Smooth muscle cell (in vitro differentiated cells): Measurements from ENCODE around the gene WDTC1. TPM values are rescaled to one million over a fixed set of nuclear protein-coding genes. Genes with fewer than 3 reads are reported as not detected.

Source experiments
- DNase-seq: peaks from one replicate; lab custom pipeline; 2025; ENCODE audit not compliant: unreplicated experiment; lab: John Stamatoyannopoulos, UW
- H2AFZ ChIP-seq: fragments of 200-600 bp; sonication (generic); 2 replicates; pipeline ENCODE4 v1.6.0; 2016; ENCODE audit warnings: antibody characterized with exemption, low read depth, mild to moderate bottlenecking
- H3F3A ChIP-seq: fragments of 200-600 bp; sonication (generic); 2 replicates; pipeline ENCODE4 v1.6.0; 2017; ENCODE audit warnings: antibody characterized with exemption, low read depth
- H3K27ac ChIP-seq: fragments of 200-600 bp; sonication (generic); 2 replicates; pipeline ENCODE4 v1.5.1; 2016; ENCODE audit warnings: low read depth, mild to moderate bottlenecking
- H3K27me3 ChIP-seq: fragments of 200-600 bp; sonication (generic); 2 replicates; pipeline ENCODE4 v1.6.1; 2016; ENCODE audit warnings: low read depth, mild to moderate bottlenecking
- H3K36me3 ChIP-seq: fragments of 200-600 bp; sonication (generic); 2 replicates; pipeline ENCODE4 v1.5.1; 2016; ENCODE audit warnings: low read depth
- H3K4me1 ChIP-seq: fragments of 200-600 bp; sonication (generic); 2 replicates; pipeline ENCODE4 v1.5.1; 2016; ENCODE audit warnings: low read depth
- H3K4me2 ChIP-seq: fragments of 200-600 bp; sonication (generic); 2 replicates; pipeline ENCODE4 v1.6.0; 2016; ENCODE audit warnings: mild to moderate bottlenecking
- H3K4me3 ChIP-seq: fragments of 200-600 bp; sonication (generic); 2 replicates; pipeline ENCODE4 v1.5.1; 2016; ENCODE audit warnings: mild to moderate bottlenecking
- H3K79me2 ChIP-seq: fragments of 200-600 bp; sonication (generic); 2 replicates; pipeline ENCODE4 v1.6.0; 2016; ENCODE audit warnings: low read depth, mild to moderate bottlenecking
- H3K9ac ChIP-seq: fragments of 200-600 bp; sonication (generic); 2 replicates; pipeline ENCODE4 v1.6.0; 2016; ENCODE audit warnings: low read depth
- H3K9me3 ChIP-seq: fragments of 200-600 bp; sonication (generic); replicated peaks from 2 replicates; pipeline ENCODE4 v1.5.1; 2016; ENCODE audit warnings: low read depth
- H4K20me1 ChIP-seq: fragments of 200-600 bp; sonication (generic); 2 replicates; pipeline ENCODE4 v1.6.0; 2016; ENCODE audit warnings: low read depth
- CTCF ChIP-seq: fragments of 200-600 bp; sonication (generic); IDR thresholded peaks from 2 replicates; pipeline ENCODE4 v1.5.1; 2017; ENCODE audit warnings: borderline replicate concordance, mild to moderate bottlenecking, antibody characterized with exemption; ENCODE audit not compliant: insufficient read depth, poor library complexity, severe bottlenecking
- WGBS: methylation state at CpG from one replicate; pipeline ENCODE4 v1.1.7; 2016; ENCODE audit warnings: low lambda C conversion rate; 5-methylcytosine and 5-hydroxymethylcytosine counted together
- polyA plus RNA-seq: library from polyadenylated mRNA; unstranded; fragments of >200 nt; fragmentation: Nextera tagmentation; extraction: Ambion mirVana; gene quantifications from 2 replicates; pipeline ENCODE4 v1.2.1, GENCODE V29; 2016
- total RNA-seq: library from RNA; depleted of rRNA; stranded (reverse); fragments of >200 nt; gene quantifications from 2 replicates; pipeline ENCODE4 v1.2.3, GENCODE V29; 2014

WDTC1 gene
- total and polyA plus RNA-seq, 2 experiments from 2014 or later: 5.4 to 10.3 TPM

GRCh38 chr1:27346357-27346756, 111.9 kb downstream of the WDTC1 start:
- H3K36me3 ChIP-seq: no peaks in the 10 kb centered on the region
- DNase-seq: no peak
- H3K4me2 ChIP-seq: no peak overlapping the region
- no peaks in the 10 kb centered on the region for H4K20me1 ChIP-seq
- H3K79me2 ChIP-seq: no peaks in the 10 kb centered on the region
- H3K9me3 ChIP-seq: no peaks in the 10 kb centered on the region
- no peak overlapping the region for H3K9ac ChIP-seq
- H3K27ac ChIP-seq: no peak overlapping the region
- no peak for TF ChIP-seq CTCF
- H3K4me1 ChIP-seq: peaks cover 25% of the 10 kb centered on the region
- 99% methylated on average over 8 of the region's 8 CpGs for WGBS
- H3F3A ChIP-seq: no peaks in the 10 kb centered on the region
- H2AFZ ChIP-seq: no peak overlapping the region
- H3K27me3 ChIP-seq: no peaks in the 10 kb centered on the region
- no peak overlapping the region for H3K4me3 ChIP-seq

GRCh38 chr1:27346991-27347624, 112.7 kb downstream of the WDTC1 start:
- Histone ChIP-seq H3K4me1 (peaks cover 17% of the 10 kb centered on the region), H3K79me2 (no peaks in the 10 kb centered on the region), H3K9ac (no peak overlapping the region), H3K36me3 (no peaks in the 10 kb centered on the region), H3F3A (no peaks in the 10 kb centered on the region), H3K27me3 (no peaks in the 10 kb centered on the region), H4K20me1 (no peaks in the 10 kb centered on the region), H3K9me3 (no peaks in the 10 kb centered on the region), H3K27ac (no peak overlapping the region), H3K4me3 (no peak overlapping the region), H3K4me2 (no peak overlapping the region), H2AFZ (no peak overlapping the region)
- no peak for DNase-seq
- 77% methylated on average over 14 of the region's 14 CpGs for WGBS
- TF ChIP-seq CTCF: no peak

- Histone ChIP-seq H3K4me2 (peak overlapping the region; percentile 78), H3K9ac (no peak overlapping the region), H3F3A (no peaks in the 10 kb centered on the region), H4K20me1 (no peaks in the 10 kb centered on the region), H3K27me3 (no peaks in the 10 kb centered on the region), H3K4me1 (peaks cover 7% of the 10 kb centered on the region), H3K79me2 (no peaks in the 10 kb centered on the region), H3K36me3 (no peaks in the 10 kb centered on the region), H3K9me3 (no peaks in the 10 kb centered on the region), H2AFZ (no peak overlapping the region), H3K27ac (no peak overlapping the region), H3K4me3 (peak overlapping the region; percentile 44)
- no peak for DNase-seq
- WGBS: 23% methylated on average over 37 of the region's 51 CpGs
- no peak for TF ChIP-seq CTCF
Observed at GRCh38 chr1:27348861-27349783, 114.7 kb downstream of the WDTC1 start.
